NCI-H146 treated with DMSO at 0.1 percent for 48 hours (cell line): Measurements from ENCODE around the gene RADIL.

Source experiments
- DNase-seq: peaks from one replicate; lab custom pipeline; 2025; ENCODE audit not compliant: unreplicated experiment; lab: John Stamatoyannopoulos, UW

The RADIL gene

GRCh38 chr7:4759211-4759610 lies 124.3 kb downstream of the RADIL start:
- no peak for DNase-seq

- DNase-seq: no peak
These were observed 124.7 kb downstream of the RADIL start for GRCh38 chr7:4758791-4759190.

- no peak for DNase-seq
These were observed 125.4 kb downstream of the RADIL start for GRCh38 chr7:4758111-4758510.

GRCh38 chr7:4755045-4755444 lies 128.5 kb downstream of the RADIL start:
- no peak for DNase-seq

- no peak for DNase-seq
These were observed 129.0 kb downstream of the RADIL start for GRCh38 chr7:4754433-4755010.

GRCh38 chr7:4753598-4754432 lies 129.7 kb downstream of the RADIL start:
- peak; percentile 29 for DNase-seq

- no peak for DNase-seq
These were observed 132.0 kb downstream of the RADIL start for GRCh38 chr7:4751398-4751947.

- DNase-seq: no peak
These were observed 133.7 kb downstream of the RADIL start for GRCh38 chr7:4749798-4750197.

- DNase-seq: no peak
These were observed 134.2 kb downstream of the RADIL start for GRCh38 chr7:4749363-4749762.
